CD4-positive, alpha-beta T cell treated with Interleukin-4 for 1 hour (primary cell): Measurements from ENCODE around the gene SLC38A2.
"Not testable (repeated sequence)": the region's sequence is repeated elsewhere in the genome, so short reads cannot be mapped to it uniquely, and the experiment has no call there.

ENCODE experiments used
- DNase-seq, 2 donors: peaks; one replicate each; pipeline ENCODE4 v3.0.0-alpha.2; 2020 to 2022

SLC38A2 gene

DNA sequence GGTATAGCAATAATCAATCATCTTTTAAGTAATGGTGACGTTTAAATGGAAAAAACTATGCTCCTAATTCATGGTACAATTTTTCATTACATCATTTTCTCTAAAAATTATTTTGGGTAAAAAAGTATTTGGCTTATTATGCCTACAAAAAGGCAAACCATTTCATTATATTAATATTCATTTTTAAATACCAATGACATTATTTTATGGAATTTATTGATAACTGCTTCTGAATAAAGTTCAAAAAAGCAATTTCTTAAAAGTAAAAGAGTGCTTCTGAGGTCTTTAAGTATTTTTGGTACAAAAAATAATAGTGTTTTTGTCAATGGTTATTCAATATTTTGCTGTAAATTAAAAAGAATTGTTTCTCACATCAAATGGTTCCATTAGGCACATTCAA is 12.2 kb downstream of the SLC38A2 start:
- DNase-seq, result no peak

DNA sequence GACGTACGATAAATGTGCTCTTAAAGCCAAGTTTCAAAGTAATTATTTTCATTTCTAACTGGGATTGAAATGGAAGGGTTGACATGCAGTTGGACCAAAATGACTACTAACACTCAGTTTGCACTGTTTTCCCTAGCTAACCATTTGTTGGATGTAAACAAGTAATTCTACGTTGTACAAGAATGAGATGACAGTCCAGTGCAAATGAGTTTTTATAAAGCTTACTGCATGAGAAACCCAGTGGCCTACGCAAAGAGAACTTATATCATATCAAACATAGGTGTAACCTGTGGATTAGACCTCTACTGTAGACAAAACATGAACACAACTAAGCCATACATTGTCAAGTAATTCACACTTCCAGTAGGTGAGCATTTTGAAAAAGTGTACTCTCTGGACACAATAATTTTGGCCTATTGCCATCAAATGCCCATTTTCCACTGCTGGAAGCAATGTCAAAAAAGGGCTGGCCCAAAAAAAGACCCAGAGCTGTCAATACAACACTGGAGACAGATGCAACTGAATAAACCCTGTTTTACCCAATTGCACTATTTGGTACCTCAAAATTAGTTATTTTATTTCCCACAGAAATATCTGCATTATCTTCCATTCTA is 12.8 kb downstream of the SLC38A2 start:
- DNase-seq, result no peak

DNA sequence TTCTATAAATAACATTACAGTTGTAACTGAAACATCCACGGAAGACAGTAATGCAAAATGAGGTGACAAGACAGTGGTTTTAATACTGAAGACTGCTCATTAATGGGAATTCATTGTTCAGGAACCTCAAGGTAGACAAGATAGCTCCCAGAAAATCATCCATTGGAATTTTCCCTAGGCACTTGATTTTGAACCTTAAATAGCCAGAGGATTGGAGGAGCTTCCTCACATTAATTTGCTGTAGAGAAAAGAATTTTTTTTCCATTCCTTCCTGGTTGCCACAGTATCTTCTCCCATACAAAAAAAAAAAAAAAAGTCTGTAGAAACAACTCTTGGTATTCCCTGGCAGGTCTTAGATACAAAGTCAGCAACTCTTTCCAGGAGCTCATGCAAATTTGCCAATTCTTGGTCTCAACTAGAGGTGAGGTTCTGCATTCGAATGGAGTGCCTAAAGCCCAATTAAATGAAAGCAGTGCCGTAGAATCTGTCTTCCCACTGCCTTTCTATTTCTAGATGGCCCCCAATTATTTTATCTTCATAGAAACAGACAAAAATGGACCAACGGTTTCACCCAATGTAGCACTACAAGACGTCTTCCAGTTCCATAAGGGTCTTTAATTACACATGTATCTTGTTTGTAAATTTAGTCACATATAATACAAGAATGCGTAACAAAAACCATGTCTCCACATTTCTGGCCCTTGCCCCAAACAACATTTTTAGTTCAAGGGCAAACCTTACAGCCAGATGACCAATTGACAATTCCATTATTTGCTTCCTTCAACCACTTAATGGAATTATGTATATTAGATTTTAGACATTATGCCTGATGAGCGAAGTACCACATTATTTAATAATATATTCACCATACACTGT is 13.5 kb downstream of the SLC38A2 start:
- no peak for DNase-seq

DNA sequence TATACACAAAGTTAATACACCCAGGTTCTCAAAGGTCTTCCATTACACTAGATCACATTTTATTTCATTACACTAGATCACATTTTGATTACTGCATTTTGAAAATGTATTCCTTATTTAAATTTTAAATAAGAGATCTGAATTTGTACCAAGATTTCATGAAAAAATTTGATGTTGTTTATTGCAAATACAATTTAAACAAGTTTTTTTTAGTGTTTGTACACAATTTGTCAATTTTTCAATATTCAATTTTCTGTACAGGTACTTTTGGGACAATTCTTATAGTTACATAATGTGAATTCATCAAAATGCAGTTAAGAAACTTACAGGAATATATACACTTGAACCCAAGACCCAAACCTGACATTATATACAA is 14.3 kb downstream of the SLC38A2 start:
- DNase-seq, result no peak

DNA sequence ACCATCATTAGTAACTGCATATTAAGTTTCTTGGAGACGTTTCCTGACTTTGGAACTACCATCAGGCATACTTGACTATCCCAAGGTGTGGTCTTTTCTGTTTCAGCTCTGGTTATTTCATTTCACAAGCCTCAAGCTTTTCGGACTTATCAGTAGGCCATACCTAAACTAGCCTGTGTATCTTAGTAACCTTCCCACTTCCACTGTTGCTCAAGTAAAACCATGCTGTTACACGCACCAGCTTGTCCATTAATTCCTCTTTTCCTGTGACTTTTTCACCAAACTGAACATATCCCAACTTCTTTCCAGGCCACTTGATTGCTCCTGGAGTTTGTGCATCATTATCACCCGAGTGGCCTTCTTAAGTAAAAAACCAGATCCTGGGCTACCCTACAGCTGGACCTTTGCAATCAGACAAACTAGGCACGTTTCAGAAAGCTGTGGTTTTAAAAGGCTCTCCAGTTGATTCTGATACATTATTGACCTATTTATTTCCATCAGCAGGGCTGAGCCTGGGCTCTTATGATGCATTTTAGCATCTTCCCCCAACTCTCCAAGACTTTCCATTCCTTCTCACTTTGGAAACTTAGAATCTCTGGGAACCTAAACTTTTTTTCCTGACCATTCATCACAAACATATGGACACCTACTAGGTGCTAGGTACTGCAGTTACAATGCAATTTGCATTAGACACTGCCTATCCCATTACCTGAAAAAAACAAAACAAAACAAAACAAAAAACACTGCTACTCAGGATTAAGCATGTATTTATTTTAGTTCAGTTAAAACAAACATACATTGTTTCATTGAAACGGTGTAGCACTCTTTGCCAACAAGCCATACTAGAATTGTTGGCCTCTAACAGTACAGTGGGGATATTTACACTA is 14.9 kb downstream of the SLC38A2 start:
- DNase-seq, result no peak

DNA sequence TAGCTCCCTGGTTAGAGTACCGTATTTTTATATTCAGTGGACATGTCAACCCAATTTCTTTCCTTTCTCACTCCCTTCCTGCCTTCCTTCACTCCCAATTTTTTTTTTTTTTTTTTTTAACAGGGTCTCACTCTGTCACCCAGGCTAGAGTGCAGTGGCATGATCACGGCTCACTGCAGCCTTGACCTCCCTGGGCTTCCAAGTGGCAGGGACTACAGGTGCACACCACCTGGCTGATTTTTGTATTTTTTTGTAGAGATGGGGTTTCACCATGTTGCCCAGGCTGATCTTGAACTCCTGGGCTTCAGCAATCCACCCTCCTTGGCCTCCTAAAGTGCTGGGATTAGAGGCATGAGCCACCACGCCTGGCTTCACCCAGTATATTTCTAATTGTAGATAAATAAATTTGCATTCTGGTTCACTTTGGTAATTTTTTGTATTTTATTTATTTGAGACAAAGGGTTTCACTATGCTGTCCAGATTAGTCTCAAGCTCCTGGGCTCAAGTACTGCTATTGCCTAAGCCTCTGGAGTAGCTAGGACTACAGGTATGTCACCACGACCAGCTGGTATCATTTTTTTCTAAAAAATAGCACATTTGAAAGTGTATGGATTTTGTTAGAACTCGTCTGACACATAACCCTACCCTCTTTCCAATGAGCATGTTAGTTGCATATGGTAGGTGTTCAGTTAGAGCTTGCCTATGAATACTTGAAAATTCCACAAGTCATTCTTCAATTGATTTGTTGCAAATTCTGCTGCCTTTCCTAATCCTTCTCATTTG is 15.7 kb downstream of the SLC38A2 start:
- DNase-seq, result no peak

DNA sequence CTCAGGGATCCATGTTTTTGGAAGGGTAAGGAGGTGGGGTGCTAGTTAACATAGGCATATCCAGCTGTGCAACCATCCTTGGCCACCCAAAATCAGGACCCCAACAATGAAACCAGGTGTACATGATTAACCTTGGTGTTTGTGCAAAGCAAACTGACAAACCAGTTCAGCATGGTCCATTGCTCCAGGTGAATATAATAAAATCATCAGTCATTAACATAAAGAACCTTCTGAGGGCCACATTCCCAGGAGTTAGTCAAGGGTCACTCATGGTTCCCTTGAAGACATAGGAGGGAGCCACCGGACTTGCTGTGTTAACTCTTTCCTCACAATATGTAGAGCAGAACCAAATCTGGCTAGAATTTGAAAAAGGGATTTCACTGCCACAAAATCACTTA is 17.8 kb downstream of the SLC38A2 start:
- no peak for DNase-seq

DNA sequence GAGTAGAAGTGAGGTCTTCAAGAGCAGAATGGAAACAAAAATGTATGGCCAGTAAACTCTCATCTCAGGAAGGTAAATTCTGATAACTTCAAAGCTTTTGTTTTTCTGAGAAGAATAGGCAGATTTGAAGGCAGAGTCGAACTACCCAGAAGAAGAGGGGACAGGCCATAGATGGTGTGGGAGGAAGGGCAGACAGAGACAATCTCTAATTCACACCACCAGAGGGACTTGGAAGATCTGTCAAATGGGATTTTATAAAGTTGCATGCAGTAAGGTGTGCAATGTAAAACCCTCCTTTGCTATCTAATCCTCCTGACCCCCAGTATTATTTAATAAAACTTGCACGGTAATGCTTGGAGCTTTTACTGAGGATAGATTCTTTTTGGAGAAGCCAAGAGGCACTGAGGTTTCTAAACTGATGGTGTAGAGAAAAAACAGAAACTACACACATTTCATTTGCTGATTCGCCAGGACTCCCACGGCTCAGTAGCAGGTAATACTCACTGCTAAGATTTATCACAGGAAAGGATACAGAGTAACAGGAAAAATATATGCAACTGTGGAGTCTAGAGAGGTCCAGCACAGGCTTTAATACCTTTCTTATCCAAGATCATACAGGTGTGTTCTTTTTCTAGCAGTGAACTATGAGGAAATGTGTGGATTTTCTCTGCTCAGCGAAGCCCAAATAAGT is 18.3 kb downstream of the SLC38A2 start:
- DNase-seq, result peak in 1 of 2 donors; percentile 42

DNA sequence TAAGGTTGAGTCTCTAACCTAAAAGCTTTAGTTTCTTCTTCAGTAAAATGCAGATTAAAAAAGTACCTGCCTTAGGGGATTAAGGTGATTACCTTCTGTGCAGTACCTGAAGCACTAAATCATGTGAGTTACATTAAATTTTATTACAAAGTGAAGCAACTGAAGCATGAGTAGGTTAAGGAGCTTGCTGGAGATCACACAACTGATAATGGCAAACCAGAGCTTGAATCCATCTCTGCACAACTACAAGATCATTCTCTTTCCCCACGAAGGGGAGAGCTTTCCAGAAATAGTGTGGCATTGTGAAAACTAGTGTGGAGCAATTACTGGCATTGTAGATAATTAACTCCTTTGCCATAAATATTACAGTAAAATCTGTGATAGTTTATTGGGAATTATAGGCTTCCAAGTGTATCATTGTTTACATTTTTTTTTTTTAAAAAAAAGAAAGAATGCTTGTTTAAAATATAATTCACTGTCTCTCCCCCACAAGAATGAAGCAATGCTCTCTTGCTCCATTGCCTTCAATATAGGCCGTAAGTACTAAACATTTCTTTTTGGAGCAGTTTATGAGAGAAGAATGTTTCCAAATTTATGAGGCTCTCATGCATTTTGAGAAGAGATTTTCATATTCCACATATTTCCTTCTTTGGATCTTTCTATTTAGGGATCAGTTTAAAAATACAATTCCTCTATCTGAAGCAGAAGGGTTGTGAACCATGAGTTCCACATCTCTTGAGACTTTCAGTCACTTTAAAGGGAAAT is 20.5 kb downstream of the SLC38A2 start:
- DNase-seq, result no peak

DNA sequence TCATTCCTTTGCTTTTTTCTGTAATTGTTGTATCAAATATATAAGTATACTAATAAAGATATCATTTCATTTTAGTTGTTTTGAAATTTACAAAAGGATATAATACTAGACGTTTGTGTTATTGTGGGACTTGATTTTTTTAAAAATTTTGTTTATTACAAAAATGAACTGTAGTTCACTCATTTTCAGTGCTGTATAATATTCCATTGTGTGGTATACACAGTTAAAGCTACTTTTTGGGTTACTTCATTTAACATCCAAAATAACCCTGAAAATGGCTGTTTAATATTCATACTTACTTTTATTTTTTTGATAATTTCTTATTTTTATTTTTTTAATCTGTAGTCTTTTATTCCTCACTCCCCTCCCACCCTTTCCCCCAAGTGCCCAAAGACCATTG is 21.4 kb downstream of the SLC38A2 start:
- no peak for DNase-seq

DNA sequence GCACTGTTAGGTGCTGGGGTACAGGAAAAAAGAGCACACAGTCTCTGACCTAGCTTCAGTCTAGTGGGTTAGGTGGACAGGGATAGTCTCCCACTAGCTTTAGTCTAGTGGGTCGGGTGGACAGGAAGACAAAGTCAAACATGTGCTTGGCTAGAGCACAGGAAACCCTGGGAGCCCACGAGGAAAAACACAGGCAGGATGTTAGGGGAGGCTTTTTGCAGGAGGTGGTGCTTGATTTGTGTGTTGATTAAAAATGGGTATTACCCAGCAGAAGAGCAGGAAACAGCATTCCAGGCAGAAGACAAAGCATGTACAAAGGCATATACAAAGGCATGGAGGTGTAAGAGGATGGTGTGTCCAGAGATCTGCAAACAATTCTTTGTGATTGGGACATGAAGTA is 23.3 kb downstream of the SLC38A2 start:
- no peak for DNase-seq

DNA sequence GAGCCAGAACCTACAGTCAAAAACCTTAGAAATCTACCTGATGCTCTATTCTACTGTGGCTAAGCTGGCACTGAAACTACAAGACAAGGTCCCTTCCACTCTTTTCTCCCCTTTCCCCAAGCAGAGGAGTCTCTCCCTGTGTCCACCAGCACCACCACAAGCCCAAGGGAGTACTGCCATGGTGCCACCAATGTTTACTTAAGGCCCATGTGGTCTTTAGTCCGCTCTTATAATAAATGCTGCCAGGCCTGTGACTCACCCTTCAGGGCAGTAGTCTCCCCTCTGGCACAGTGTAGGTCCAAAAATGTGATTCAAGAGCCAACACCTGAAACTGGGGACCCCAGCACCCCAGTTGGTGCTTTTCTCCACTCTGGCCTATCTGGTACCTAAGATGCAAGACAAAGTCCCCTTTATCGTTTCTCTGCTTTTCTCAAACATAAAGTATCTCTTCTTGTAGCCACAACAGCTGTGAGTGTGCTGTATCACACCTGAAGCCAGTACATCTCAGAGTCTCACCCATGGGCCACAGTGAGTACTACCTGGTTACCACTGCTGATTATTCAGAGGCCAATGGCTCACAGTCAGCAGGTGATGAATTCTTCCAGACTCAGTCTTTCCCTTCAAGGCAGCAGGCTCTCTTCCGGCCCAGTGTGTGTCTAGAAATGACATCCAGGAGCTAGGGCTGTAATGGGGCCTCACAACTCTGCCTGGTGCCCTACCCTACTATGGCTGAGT is 29.3 kb downstream of the SLC38A2 start:
- no peak for DNase-seq

DNA sequence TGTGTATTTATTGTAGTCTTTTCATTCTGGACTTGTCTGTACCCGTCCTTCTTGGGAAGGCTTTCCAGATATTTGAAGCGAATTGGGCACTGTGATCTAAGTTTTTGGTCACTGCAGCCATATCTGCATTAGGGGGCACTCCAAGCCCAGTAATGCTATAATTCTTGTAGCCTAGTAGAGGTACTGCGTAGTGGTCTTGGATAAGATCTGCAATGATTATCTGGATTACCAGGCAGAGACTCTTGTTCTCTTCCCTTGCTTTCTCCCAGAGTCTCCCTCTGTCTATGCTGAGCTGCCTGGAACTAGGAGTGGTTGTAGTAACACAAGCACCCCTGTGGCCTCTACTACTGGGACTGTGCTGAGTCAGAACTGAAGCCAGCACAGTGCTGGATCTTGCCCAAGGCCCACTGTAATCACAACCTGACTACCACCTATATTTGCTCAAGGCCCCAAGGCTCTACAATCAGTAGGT is 30.0 kb downstream of the SLC38A2 start:
- DNase-seq, result peak; percentile 46 to 60

DNA sequence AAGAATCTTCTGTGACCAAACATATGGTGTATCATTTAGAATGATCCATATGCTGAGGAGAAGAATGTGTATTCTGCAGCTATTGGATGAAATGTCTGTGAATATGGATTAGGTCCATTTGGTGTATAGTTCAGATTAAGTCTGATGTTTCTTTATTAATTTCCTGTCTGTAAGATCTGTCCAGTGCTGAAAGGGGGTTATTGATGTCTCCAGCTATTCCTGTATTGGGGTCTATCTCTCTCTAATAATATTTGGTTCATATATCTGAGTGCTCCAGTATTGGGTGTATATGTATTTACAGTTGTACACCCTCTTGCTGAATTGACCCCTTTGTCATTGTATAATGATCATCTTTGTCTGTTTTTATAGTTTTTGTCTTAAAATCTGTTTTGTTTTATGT is 33.5 kb downstream of the SLC38A2 start:
- no peak for DNase-seq

DNA sequence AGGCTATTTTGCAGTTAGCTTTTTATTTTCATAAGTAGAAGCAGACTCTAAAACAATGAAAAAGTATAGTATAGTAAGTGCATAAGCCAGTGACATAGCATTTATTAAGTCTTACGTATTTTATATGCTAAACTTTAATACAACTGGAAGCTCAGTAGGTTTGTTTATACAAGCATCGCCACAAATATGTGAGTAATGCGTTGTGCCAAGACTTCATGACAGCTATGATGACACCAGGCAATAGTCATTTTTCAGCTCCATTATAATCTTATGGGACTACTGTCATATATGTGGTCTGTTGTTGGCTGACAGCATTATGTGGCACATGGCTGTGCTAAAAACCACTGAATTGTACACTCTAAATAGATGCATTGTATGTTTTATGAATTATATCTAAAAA is 40.3 kb downstream of the SLC38A2 start:
- DNase-seq, result no peak

DNA sequence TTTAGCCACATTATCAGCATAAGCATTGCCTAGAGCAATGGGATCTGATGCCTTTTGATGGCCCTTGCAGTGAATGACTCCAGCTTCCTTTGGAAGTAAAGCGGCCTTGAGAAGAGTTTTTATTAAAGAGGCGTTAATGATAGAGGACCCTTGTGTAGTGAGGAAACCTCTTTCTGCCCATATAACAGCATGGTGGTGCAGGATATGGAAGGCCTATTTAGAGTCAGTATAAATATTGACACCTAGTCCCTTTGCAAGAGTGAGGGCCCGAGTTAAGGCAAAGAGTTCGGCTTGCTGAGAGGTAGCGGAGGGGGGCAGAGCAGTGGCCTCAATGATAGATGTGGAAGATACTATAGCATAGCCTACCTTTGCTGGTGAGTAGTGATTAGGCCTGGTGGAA is 47.5 kb downstream of the SLC38A2 start:
- not testable (repeated sequence) for DNase-seq

DNA sequence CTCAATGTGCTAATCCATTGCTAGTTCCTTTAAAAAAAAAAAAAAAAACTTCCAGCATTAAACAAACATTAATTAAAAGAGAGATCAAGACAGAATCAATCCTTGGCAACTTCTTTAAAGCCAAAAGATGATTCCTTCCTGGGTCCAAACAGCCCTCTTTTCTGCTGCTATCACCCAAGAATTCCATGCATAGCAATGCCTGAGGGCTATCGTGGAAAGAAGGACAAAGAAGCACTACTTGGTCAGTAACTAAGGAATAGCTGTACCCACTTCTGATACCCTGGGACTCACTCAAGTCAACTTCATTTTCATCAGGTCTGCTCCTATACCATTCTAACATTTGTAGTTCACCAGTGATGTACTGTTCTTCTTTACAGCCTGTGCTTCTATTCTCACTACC is 51.8 kb downstream of the SLC38A2 start:
- DNase-seq, result no peak

DNA sequence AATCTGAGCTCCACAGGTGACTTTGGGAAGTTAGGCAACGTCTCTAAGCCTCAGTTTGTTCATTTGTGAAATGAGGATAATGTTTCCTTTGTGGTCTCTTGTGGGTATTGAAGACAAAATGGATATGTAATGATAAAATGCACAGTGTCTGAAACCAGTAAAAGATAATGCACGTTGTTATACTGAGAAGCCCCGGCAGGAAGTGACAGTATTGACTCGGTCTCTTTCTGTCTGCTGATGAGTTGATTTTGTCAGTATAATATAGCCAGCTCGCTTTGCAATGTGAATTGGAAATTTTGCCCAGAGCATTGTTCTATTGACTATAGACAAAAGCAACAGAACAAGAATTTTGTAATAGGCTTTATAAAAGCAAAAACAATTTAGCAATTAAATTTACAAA is 54.5 kb downstream of the SLC38A2 start:
- no peak for DNase-seq
